K562 (cell line): ENCODE results near the gene C6orf62. TPM values are rescaled to one million over a fixed set of nuclear protein-coding genes. Genes with fewer than 3 reads are reported as not detected.
A peak's percentile ranks its signal among the peaks of the same experiment; 100 is the strongest.

Experiments
- BRF2 ChIP-seq: IDR thresholded peaks from 3 replicates; pipeline ENCODE4 v1.6.1; 2011; ENCODE audit warnings: borderline replicate concordance, mild to moderate bottlenecking; ENCODE audit not compliant: insufficient read length, insufficient read depth
- CREB5 ChIP-seq: fragments of 250-450 bp; sonication (Bioruptor Pico); IDR thresholded peaks from 2 replicates; pipeline ENCODE4 v1.5.0; 2020; ENCODE audit warnings: mild to moderate bottlenecking
- E2F3 ChIP-seq: fragments of 250-450 bp; sonication (Bioruptor Pico); IDR thresholded peaks from 2 replicates; pipeline ENCODE4 v1.4.0; 2020; ENCODE audit warnings: mild to moderate bottlenecking
- ELK3 ChIP-seq: fragments of 450-650 bp; formaldehyde crosslinking; IDR thresholded peaks from 2 replicates; pipeline ENCODE4 v1.4.0; 2020; ENCODE audit warnings: mild to moderate bottlenecking
- FOXA3 ChIP-seq, 2 experiments: fragments of 450-650 bp in 1 of 2; sonication (generic) in 1 of 2; formaldehyde crosslinking; IDR thresholded peaks in 1 of 2; conservative IDR thresholded peaks in 1 of 2; 2 replicates each; pipeline versions ENCODE4 v1.4.0 to v1.8.0; 2020 to 2022; ENCODE audit warnings: mild to moderate bottlenecking in 2 of 2, missing genetic modification reagents in 1 of 2
- FOXK2 ChIP-seq, 2 experiments: fragments of 450-650 bp; IDR thresholded peaks in 1 of 2; conservative IDR thresholded peaks in 1 of 2; 2 replicates each; pipeline ENCODE4 v1.6.1; 2016; ENCODE audit warnings: low read depth in 2 of 2, mild to moderate bottlenecking in 1 of 2
- GTF2E2 ChIP-seq: fragments of 200-800 bp; sonication (Bioruptor generic); IDR thresholded peaks from 2 replicates; pipeline ENCODE4 v1.6.1; 2016; ENCODE audit warnings: missing genetic modification characterization, missing compliant biosample characterization
- HCFC1 ChIP-seq: IDR thresholded peaks from 2 replicates; pipeline ENCODE4 v1.6.1; 2012; ENCODE audit warnings: low read depth, low read length, improper control_type of control experiment
- JUN ChIP-seq, 2 experiments: sonication (generic) in 1 of 2; formaldehyde crosslinking in 1 of 2; IDR thresholded peaks; 2 replicates each; pipeline versions ENCODE4 v1.6.1 to v1.8.0; 2012 to 2022; ENCODE audit warnings: borderline replicate concordance in 2 of 2, mild to moderate bottlenecking in 2 of 2, improper control_type of control experiment in 1 of 2, low read depth in 1 of 2, low read length in 1 of 2, missing genetic modification reagents in 1 of 2
- MAFG ChIP-seq: fragments of 450-650 bp; conservative IDR thresholded peaks from 2 replicates; pipeline ENCODE4 v1.6.1; 2016; ENCODE audit warnings: missing genetic modification characterization, missing compliant biosample characterization
- POLR2G ChIP-seq: fragments of 200-400 bp; formaldehyde crosslinking; IDR thresholded peaks from 2 replicates; pipeline ENCODE4 v1.6.1; 2017; ENCODE audit warnings: low read depth, mild to moderate bottlenecking, antibody characterized with exemption, low read length, moderate library complexity
- SRSF3 ChIP-seq: fragments of 200-400 bp; formaldehyde crosslinking; IDR thresholded peaks from 2 replicates; pipeline ENCODE4 v1.6.1; 2016; ENCODE audit warnings: mild to moderate bottlenecking, low read length, moderate library complexity; ENCODE audit not compliant: insufficient read depth
- SUPT5H ChIP-seq: fragments of 450-650 bp; IDR thresholded peaks from 2 replicates; pipeline ENCODE4 v1.6.1; 2016
- TEAD4 ChIP-seq, 2 experiments: sonication (generic) in 1 of 2; formaldehyde crosslinking in 1 of 2; IDR thresholded peaks; 2 replicates each; pipeline versions ENCODE4 v1.6.1 to v1.8.0; 2012 to 2022; ENCODE audit warnings: borderline replicate concordance in 1 of 2, inconsistent platforms in 1 of 2, low read length in 1 of 2, mild to moderate bottlenecking in 1 of 2, missing genetic modification reagents in 1 of 2
- U2AF1 ChIP-seq: fragments of 200-400 bp; formaldehyde crosslinking; optimal IDR thresholded peaks from 2 replicates; pipeline ENCODE3; 2017; ENCODE audit warnings: mild to moderate bottlenecking, low read depth, low read length, moderate library complexity
- VEZF1 ChIP-seq: fragments of 200-800 bp; sonication (Bioruptor generic); IDR thresholded peaks from 2 replicates; pipeline ENCODE4 v1.6.1; 2017; ENCODE audit warnings: missing genetic modification characterization, missing compliant biosample characterization
- ZNF75A ChIP-seq: fragments of 450-650 bp; formaldehyde crosslinking; IDR thresholded peaks from 2 replicates; pipeline ENCODE4 v1.4.0; 2020; ENCODE audit warnings: mild to moderate bottlenecking
- polyA plus RNA-seq, 8 experiments: library from polyadenylated mRNA; depleted of rRNA in 4 of 8; stranded (reverse) in 5 of 8; unstranded in 3 of 8; fragments of >200 nt; fragmentation: Nextera tagmentation in 2 of 8; fragmentation: Illumina TruSeq in 1 of 8; extraction: Ambion mirVana in 2 of 8; extraction: Trizol in 1 of 8; gene quantifications; 2 replicates each; pipeline versions ENCODE4 v1.2.1 to v1.2.3, GENCODE V29; 2011 to 2014; ENCODE audit warnings: inconsistent platforms in 1 of 8, missing spikeins in 1 of 8
- total RNA-seq, 7 experiments: library from RNA; depleted of rRNA in 6 of 7; stranded (reverse); fragments of >200 nt in 6 of 7; fragmentation: Illumina TruSeq in 2 of 7; extraction: Trizol in 2 of 7; gene quantifications; 2 replicates each; pipeline versions ENCODE4 v1.2.1 to v1.2.3, GENCODE V29; 2011 to 2021; ENCODE audit warnings: low replicate concordance in 1 of 7
- TF ChIP-seq, protein P1 (sequence below), 2 experiments: fragments of 250-450 bp in 1 of 2; fragments of 450-650 bp in 1 of 2; sonication (Bioruptor Pico) in 1 of 2; IDR thresholded peaks; 2 replicates each; pipeline versions ENCODE4 v1.6.1 to v1.8.0; 2016 to 2021; ENCODE audit warnings: mild to moderate bottlenecking in 2 of 2, moderate library complexity in 2 of 2, missing compliant biosample characterization in 1 of 2, missing genetic modification characterization in 1 of 2

The C6orf62 gene
- total and polyA plus RNA-seq, 9 of the 15 experiments (the other 6 are each of a cell fraction or from before 2014, with no cell fraction given), result 48.5 to 579 (median 111) TPM

DNA sequence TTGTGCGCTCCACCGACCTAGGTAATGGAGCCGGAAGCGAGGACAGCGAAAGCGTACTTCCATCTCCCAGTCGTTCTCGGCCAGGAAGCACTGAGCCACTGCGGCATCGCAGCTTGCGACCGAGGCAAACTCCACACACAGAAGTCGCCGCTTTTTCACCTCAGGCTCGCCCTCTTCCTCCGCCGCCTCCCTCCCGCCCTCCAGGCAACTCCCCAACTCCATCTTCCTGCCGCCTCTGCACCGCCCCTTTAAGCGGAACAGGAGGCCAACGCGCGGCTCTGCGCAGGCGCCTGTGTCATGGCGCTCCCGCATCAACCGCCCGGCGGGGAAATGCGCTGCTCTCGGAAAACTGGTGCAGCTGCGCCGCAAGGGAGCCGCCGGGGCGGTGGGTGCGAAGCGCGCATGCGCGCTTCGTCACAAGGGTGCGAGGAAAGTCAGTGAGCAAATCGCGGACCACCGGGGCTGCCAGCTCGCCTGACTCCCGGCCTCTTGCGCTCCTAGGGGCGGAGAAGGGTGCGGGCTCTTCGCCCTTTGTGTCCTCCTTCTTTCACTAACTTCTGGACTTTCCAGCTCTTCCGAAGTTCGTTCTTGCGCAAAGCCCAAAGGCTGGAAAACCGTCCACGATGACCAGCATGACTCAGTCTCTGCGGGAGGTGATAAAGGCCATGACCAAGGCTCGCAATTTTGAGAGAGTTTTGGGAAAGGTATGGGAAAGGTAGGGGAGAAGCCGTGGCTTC, 52.1 kb downstream of the C6orf62 start, which contains the start of the genes ACOT13 and TDP2 (continued):
- TF ChIP-seq SUPT5H, result peak; percentile 96
- TF ChIP-seq POLR2G, result peak; percentile 96
- TF ChIP-seq JUN (IDR thresholded peaks at IDR 0.05; ENCODE audit: borderline replicate concordance, low read depth, low read length), result peak; percentile 62; the same call in 1 of the 2 replicates
- TF ChIP-seq JUN (CRISPR knock-in tag; IDR thresholded peaks at IDR 0.05; ENCODE audit: borderline replicate concordance), result no peak
- no peak for TF ChIP-seq U2AF1
- TF ChIP-seq E2F3 (CRISPR knock-in tag), result no peak
- TF ChIP-seq HCFC1, result peak; percentile 83
- TF ChIP-seq, protein P1, sequence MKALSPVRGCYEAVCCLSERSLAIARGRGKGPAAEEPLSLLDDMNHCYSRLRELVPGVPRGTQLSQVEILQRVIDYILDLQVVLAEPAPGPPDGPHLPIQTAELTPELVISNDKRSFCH (CRISPR knock-in tag; IDR thresholded peaks at IDR 0.05), result no peak
- TF ChIP-seq, protein P1 (tag; IDR thresholded peaks at IDR 0.05), result no peak
- peak; percentile 72 to 74 for TF ChIP-seq FOXK2 (conservative IDR thresholded peaks at IDR 0.05 in 1 of 2, IDR thresholded peaks at IDR 0.05 in 1 of 2; ENCODE audit: low read depth in 2 of 2)
- no peak for TF ChIP-seq SRSF3
- no peak for TF ChIP-seq ZNF75A (CRISPR knock-in tag)
- no peak for TF ChIP-seq BRF2
- TF ChIP-seq ELK3 (CRISPR knock-in tag), result no peak
- TF ChIP-seq MAFG (tag), result peak; percentile 77
- TF ChIP-seq GTF2E2 (tag), result peak; percentile 69; the same call in 1 of the 2 replicates
- no peak; a peak in 1 of 4 replicates for TF ChIP-seq FOXA3 (CRISPR knock-in tag; conservative IDR thresholded peaks at IDR 0.05 in 1 of 2, IDR thresholded peaks at IDR 0.05 in 1 of 2)
- TF ChIP-seq TEAD4 (IDR thresholded peaks at IDR 0.05; ENCODE audit: low read length), result 0 out of 2 replicates have a peak, but pooled peaks have one; percentile 22
- TF ChIP-seq TEAD4 (CRISPR knock-in tag; IDR thresholded peaks at IDR 0.05; ENCODE audit: borderline replicate concordance), result no peak
- peak; percentile 65 for TF ChIP-seq VEZF1 (CRISPR knock-in tag)
- no peak for TF ChIP-seq CREB5
